Stomach (tissue), 4 donors: Measurements from ENCODE around the gene PRKCA.

Experiments used
- CTCF ChIP-seq, 7 experiments: fragments of 450-650 bp in 4 of 7; fragments of 200-600 bp in 3 of 7; sonication (generic) in 3 of 7; IDR thresholded peaks; one replicate each; pipeline ENCODE4 v1.5.1; 2016 to 2019; ENCODE audit warnings: antibody characterized with exemption in 7 of 7, control low read depth in 2 of 7, mild to moderate bottlenecking in 1 of 7
- POLR2A ChIP-seq, 4 donors: fragments of 450-650 bp; IDR thresholded peaks; one replicate each; pipeline ENCODE4 v1.6.1; 2016; ENCODE audit warnings: antibody characterized with exemption in 4 of 4, control low read depth in 2 of 4, mild to moderate bottlenecking in 1 of 4, moderate library complexity in 1 of 4
- POLR2AphosphoS5 ChIP-seq, 3 donors: sonication (generic); formaldehyde crosslinking; IDR thresholded peaks; one replicate each; pipeline ENCODE4 v1.6.1; 2016; ENCODE audit warnings: antibody characterized with exemption in 3 of 3

- TF ChIP-seq POLR2A (IDR thresholded peaks at IDR 0.05) (no peak), CTCF (IDR thresholded peaks at IDR 0.05) (no peak), POLR2AphosphoS5 (IDR thresholded peaks at IDR 0.05) (no peak)
Observed at GRCh38 chr17:66455060-66455459, 152.6 kb downstream of the PRKCA start.
